Raji (cell line): ENCODE measurements around the gene TSPAN6.

Experiments
- POLR2A ChIP-seq: IDR thresholded peaks from 2 replicates; pipeline ENCODE4 v1.6.1; 2011; ENCODE audit warnings: low read depth, low read length, control low read depth; ENCODE audit not compliant: insufficient read depth

The TSPAN6 gene

DNA sequence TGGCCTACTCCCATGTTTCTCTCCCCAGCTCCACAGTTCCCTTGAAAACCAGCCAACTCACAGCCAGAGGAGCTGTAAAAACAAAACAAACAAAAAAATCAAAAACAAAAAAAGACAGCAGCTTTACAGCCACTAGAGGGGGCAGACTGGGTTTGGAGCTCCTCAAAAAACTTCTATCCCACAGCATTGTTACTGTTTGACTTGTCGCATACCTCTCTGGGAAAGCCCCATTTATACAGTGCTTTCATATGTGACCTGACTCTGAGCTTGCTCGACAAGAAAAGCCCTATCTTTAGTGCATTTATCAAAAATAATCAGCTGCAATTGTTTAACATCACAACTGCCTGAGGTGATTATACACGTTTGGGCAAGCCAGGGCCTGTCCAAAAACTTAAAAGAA lies 21.6 kb downstream of the TSPAN6 start:
- no peak for TF ChIP-seq POLR2A

DNA sequence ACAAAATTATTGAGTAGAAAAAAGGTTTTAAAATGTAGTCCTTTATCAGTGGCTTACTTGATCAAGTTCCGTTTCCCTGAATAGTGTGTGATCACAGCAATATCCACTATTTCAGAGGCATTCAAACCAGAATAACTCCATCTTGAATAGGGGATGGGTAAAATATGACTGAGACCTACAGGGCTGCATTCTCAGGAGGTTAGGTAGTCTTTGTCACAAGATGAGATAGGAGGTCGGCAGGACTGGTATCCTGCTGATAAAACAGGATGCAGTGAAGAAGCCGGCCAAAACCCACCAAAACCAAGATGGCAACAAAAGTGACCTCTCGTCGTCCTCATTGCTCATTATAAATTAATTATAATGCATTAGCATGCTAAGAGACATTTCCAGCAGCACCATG lies 24.7 kb downstream of the TSPAN6 start:
- TF ChIP-seq POLR2A, result no peak

DNA sequence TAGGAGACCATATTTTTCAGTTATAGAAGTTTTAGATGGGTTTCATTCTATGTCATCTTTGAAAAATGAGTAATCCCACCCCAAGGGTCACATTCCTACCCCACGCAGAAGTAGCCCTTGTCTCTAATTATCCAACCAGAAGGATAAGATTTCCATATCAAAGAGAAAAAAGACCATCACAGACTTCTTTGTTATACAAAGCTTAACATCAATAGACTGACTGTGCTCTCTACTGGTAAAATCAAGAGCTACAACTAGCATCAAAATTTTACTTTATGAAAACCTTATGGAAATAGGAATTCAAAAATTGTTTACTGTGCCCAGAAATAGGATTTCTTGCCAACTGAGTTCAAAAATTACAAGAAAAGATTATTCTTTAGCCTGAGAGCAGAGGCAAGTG lies 27.0 kb downstream of the TSPAN6 start:
- no peak for TF ChIP-seq POLR2A

DNA sequence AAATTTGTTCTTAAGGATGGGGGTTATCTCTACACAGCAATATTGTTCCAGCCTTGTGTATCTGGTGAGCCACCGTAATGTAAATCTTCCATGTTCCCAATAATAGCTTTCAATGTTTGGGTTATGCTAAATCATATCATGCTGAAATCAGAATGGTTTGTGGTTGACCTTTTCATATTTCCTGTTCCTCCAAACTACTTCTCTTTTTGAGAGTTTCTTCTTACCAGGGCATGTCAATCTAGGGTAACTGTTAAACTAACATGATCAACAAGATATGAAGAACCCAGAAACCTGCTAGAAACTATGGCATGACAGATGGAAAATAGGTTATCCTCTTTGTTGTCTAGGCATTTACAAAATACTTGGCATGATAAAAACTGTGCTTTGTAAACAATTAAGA lies 29.9 kb downstream of the TSPAN6 start:
- no peak for TF ChIP-seq POLR2A

DNA sequence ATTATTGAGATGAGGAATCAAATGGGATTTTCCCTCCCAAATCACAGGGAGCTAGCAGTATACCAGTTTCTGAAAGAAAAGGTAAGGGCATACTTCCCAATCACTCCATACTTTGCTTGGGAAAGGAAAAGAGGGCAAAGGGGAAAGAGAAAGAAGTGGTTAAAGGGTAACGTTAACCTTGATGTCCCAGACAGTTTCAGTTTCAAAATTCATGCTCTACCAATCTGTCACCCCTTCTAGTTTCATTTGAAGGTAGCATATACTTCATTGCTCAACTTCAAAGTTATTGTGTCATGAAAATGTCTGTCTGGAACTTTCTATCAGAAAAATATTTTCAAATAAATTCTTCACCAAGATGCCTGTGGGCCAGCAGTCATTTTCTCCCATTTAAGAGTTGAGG lies 35.8 kb downstream of the TSPAN6 start:
- no peak for TF ChIP-seq POLR2A

DNA sequence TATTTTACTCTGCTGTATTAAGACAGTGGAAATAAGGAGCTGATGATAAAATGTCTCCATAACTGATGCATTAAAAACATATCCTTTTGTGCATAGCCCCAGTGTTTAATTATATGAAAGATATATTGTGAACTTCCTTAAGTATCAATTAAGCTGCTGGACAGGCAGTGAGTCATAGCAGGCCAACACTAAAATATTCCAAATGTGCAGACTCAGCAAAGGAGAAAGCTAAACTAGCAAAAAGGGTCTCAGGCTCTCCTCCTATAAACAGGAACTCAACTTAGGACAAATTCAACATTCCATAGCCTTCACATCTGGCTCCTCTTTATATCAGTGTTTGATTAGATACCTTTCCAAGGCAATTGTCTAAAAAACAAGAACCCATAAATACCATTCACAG lies 36.3 kb downstream of the TSPAN6 start:
- no peak for TF ChIP-seq POLR2A

DNA sequence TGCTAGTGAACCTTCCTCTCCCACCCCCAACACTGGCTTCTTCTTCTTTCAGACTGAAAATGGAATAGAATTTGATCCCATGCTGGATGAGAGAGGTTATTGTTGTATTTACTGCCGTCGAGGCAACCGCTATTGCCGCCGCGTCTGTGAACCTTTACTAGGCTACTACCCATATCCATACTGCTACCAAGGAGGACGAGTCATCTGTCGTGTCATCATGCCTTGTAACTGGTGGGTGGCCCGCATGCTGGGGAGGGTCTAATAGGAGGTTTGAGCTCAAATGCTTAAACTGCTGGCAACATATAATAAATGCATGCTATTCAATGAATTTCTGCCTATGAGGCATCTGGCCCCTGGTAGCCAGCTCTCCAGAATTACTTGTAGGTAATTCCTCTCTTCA lies 37.1 kb downstream of the TSPAN6 start:
- no peak for TF ChIP-seq POLR2A

DNA sequence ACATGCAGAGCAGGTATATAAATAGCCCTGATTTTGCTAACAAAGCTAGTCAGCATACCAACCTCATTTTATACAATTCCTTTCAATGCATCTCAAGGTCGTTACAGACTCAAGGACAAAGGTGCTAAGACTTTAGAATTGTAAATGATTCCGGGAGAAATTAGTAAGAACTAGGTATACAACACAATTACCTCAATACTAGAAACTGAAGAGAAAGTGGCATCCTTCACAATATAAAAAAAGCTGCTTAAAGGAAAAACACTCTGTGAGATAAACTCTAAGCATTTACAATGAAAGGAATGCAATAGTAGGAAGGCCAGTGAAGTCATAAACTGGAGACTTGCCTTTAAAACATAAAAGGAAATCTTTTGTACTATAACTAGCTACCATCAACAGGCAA lies 40.0 kb downstream of the TSPAN6 start:
- TF ChIP-seq POLR2A, result no peak

DNA sequence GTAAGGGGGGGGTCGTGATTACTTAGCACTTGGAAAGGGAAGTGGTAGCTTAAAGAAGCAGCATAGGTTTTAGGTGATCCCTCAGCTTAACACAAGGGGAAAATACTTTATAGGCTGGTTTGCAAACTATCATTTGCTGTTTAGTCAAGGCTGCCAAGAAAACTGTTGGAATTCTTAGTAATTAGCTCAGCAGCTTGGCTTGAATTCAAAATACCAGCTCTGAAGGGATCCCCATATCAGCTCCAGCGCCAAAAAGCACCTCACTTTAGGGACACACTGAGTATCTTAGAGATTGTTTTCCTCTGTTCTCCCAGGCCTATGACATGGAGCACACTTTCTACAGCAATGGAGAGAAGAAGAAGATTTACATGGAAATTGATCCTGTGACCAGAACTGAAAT lies 43.0 kb downstream of the TSPAN6 start:
- no peak for TF ChIP-seq POLR2A

DNA sequence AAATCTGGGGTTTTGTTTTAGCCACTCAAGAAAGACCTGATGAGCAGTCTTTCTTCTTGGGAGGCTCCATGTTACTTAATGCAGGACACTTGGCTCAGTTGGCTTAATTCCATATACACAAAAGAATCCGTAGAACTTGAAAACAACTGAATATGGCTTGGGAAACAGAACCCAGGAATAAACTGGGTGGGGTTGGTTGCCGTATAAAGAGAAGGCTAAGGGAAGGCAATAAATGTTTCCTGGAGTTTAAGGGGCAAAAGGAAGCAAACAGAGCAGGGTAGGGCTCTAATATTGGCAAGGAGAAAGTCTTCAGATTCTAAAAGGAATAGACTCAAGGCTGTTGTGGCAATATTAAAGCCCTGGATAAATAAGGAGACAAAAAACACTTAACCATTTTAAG lies 43.5 kb downstream of the TSPAN6 start:
- TF ChIP-seq POLR2A, result no peak

DNA sequence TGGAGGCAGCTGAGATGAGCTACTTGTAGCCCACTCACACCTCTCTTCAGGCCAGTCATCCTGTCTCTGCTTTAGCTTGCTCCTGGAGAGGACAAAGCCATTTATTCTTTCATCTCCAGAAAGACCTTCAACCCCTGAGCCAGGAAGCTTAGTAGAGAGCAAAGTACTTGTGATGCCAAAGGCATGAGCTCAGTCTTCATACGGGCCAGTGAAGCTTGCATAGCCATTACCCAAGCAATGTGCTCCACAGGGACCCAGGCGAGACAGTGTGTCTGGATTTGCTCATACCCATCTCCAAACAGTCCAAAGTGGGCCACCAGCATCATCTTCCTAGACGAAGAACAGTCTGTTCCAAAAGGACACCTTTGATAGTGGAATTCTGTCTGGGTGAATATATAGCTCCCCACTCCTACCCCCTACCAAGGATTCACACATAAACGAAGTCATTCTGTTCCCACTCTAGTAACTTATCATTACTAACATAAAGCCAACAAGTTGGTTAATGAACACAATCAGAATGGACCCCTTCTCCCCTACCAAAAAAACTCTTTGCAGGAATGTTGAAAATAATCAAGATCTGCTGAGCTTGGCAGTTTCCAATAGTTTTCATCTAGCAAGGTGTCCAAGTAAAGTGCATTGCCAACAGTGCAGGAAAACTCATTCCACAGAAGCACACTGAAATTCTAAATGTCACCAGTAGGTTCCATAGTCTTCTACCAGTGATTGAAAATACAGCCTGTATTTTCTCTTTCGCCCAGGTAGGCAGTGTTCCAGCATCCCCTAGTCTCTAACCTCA lies 45.2 kb downstream of the TSPAN6 start:
- TF ChIP-seq POLR2A, result no peak

DNA sequence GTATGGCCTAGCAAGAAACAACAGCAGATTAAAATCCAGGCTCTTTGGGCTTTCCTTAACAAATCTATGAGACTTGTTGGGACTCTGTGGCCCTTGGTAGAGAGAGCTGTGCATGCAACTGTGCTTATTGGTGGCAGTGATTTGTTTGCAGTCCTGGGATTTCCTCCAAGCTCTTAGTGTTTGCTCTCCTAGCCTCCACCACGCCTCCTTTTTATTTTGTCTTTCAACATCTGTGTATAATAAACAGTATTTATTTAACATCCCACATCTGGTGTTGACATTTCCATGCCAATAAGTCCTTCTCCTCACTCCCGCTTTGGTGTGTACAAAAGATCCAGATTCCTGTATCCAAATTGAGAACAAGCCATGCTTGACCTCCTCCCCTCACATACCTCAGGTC lies 48.7 kb downstream of the TSPAN6 start:
- no peak for TF ChIP-seq POLR2A

DNA sequence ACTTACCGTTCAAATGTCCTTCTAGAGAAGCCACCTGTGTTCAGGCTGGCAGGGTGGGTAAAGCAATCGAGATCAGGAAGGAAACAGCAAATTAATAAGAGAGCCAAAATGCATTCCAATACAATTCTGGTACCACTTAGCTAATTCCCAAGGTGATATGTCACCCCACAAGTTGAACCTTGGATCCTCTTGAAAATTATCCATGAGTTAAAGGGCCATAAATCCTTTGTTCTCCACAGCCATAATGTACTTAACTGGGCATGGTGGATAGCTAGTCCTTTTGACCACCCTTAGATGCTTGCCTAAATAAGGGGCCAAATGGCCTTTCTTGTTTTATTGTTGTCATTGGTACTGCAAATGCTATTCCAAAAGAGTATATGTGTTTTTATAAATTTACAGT lies 49.9 kb downstream of the TSPAN6 start:
- no peak for TF ChIP-seq POLR2A

DNA sequence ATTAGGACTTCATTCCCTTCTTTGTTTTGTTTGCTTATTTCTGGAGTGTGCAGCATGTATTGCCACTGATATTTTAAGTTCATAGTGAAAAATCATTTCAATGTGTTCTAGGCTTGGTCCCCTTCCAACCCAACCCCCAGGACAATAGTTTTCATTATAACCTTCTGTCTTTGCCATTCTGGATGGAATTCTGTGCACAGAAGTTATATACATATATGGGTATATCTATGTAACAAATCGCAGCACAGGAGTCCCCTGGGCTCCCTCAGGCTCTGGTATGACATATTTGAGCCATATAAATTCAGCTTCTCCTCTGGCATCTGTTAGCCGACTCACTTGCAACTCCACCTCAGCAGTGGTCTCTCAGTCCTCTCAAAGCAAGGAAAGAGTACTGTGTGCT lies 52.0 kb downstream of the TSPAN6 start, which contains the start of gene TNMD:
Gene TNMD (plus strand): TSS at position 326 of the 400 bp plus-strand sequence. CDS start 83 bp downstream, outside the sequence.
- TF ChIP-seq POLR2A, result no peak
